ENCODE results near the gene NFKBIA.
A peak's percentile ranks its signal among the peaks of the same experiment; 100 is the strongest.
"Not testable (repeated sequence)": the region's sequence is repeated elsewhere in the genome, so short reads cannot be mapped to it uniquely, and the experiment has no call there.

NFKBIA gene

GRCh38 chr14:35366056-35366451, 38.5 kb downstream of the NFKBIA start:
- no peak for DNase-seq

- no peak for DNase-seq
These were observed 39.2 kb downstream of the NFKBIA start for GRCh38 chr14:35365130-35366055.

GRCh38 chr14:35362911-35363374, 41.6 kb downstream of the NFKBIA start:
- DNase-seq = no peak

- DNase-seq = no peak
These were observed 42.1 kb downstream of the NFKBIA start for GRCh38 chr14:35362450-35362849.

GRCh38 chr14:35361141-35361480, 43.4 kb downstream of the NFKBIA start:
- DNase-seq = no peak

- not testable (repeated sequence) for DNase-seq
These were observed 44.9 kb downstream of the NFKBIA start for GRCh38 chr14:35359655-35360054.

GRCh38 chr14:35355981-35356841, 48.3 kb downstream of the NFKBIA start:
- DNase-seq = no peak

GRCh38 chr14:35355235-35355634, 49.3 kb downstream of the NFKBIA start:
- not testable (repeated sequence) for DNase-seq

GRCh38 chr14:35353409-35354172, 51.0 kb downstream of the NFKBIA start:
- peak; percentile 37 for DNase-seq

GRCh38 chr14:35352274-35353233, 52.0 kb downstream of the NFKBIA start:
- no peak for DNase-seq

- no peak for DNase-seq
These were observed 52.7 kb downstream of the NFKBIA start for GRCh38 chr14:35351897-35352273.

All from NCI-H510A treated with DMSO at 0.1 percent for 48 hours (cell line).